GM19035 (cell line): ENCODE measurements around the gene CAMSAP2.

Experiments used
- ATAC-seq: cut with Tn5 transposase; IDR thresholded peaks from one replicate; pipeline ENCODE4 v1.9.1; 2021; ENCODE audit not compliant: unreplicated experiment

CAMSAP2 gene

GRCh38 chr1:200874694-200875093 lies 136.0 kb downstream of the CAMSAP2 start:
- ATAC-seq: no peak

- no peak for ATAC-seq
Measured at GRCh38 chr1:200875416-200875815, 136.7 kb downstream of the CAMSAP2 start.

GRCh38 chr1:200877010-200877409 lies 138.3 kb downstream of the CAMSAP2 start:
- ATAC-seq: no peak

- ATAC-seq: peak; percentile 69
Measured at GRCh38 chr1:200877839-200878551, 139.3 kb downstream of the CAMSAP2 start.

GRCh38 chr1:200880212-200880611 lies 141.5 kb downstream of the CAMSAP2 start:
- ATAC-seq: peak; percentile 65

- no peak for ATAC-seq
Measured at GRCh38 chr1:200883118-200883517, 144.4 kb downstream of the CAMSAP2 start.

GRCh38 chr1:200885623-200886402 lies 147.1 kb downstream of the CAMSAP2 start:
- ATAC-seq: no peak

- no peak for ATAC-seq
Measured at GRCh38 chr1:200886594-200886993, 147.9 kb downstream of the CAMSAP2 start.

- ATAC-seq: no peak
Measured at GRCh38 chr1:200887036-200887435, 148.3 kb downstream of the CAMSAP2 start.

GRCh38 chr1:200887772-200888348 lies 149.2 kb downstream of the CAMSAP2 start:
- ATAC-seq: no peak

- ATAC-seq: peak; percentile 91
Measured at GRCh38 chr1:200888349-200888838, 149.7 kb downstream of the CAMSAP2 start.

- ATAC-seq: no peak
Measured at GRCh38 chr1:200889571-200889970, 150.9 kb downstream of the CAMSAP2 start.

GRCh38 chr1:200890027-200890426 lies 151.3 kb downstream of the CAMSAP2 start:
- no peak for ATAC-seq

GRCh38 chr1:200890818-200891773 lies 152.4 kb downstream of the CAMSAP2 start:
- ATAC-seq: no peak

- no peak for ATAC-seq
Measured at GRCh38 chr1:200891774-200892157, 153.1 kb downstream of the CAMSAP2 start.

- ATAC-seq: no peak
Measured at GRCh38 chr1:200892546-200892945, 153.9 kb downstream of the CAMSAP2 start.

GRCh38 chr1:200892958-200893357 lies 154.3 kb downstream of the CAMSAP2 start:
- no peak for ATAC-seq

- ATAC-seq: no peak
Measured at GRCh38 chr1:200893411-200893901, 154.8 kb downstream of the CAMSAP2 start.

- ATAC-seq: no peak
Measured at GRCh38 chr1:200894712-200895442, 156.2 kb downstream of the CAMSAP2 start, which contains the start of gene INAVA. INAVA (plus strand) TSS chr1:200894900; CDS start chr1:200898401, 3,501 bp downstream.

GRCh38 chr1:200895443-200895789 lies 156.7 kb downstream of the CAMSAP2 start:
- ATAC-seq: no peak
